ENCODE data around the gene MEF2C. TPM values are rescaled to one million over a fixed set of nuclear protein-coding genes. Genes with fewer than 3 reads are reported as not detected.
A peak's percentile ranks its signal among the peaks of the same experiment; 100 is the strongest.

Gene MEF2C
- total RNA-seq, 2 donors from 2014 or later = 0.64 to 0.86 TPM

DNA sequence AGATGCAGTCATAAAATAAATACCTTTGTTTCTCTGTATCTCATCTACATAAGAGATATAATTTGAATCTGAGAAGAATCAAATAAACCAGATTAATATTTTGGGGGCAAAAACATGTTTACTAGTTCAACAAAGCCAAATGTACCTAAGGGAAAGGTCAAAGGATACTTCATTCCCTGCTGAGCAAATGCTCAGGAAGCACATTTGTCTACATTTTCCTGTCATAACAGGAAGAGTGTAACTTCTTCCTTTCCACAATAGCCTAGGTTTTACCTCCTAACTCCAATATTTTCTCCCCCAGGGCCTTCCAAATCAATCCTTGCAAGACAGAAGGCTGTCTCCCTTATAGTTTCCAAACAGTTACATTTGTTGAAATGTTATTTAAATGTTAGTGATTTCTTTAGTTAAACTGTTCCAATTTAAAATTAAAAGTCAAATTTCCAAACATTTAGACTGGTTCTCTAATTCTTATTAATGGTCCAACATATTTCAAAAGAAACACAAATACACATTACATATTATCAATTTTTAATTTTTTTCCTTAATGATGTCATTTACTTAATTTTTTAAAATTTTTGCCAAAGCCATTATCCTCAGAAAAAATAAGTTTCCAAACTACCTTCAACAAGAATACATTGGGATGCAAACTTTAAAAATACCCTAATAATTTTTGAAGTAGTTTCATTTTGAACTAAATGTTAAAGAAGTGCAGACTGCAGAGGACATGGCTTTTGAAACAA, 67.8 kb downstream of the MEF2C start:
- no peaks in the 10 kb centered on the region for H3K9me3 ChIP-seq (ENCODE audit: control insufficient read depth, low read length)
- Mint-ChIP-seq H3K9me3 (no peaks in the 10 kb centered on the region), H3K4me3 (no peak overlapping the region), H3K4me1 (peaks cover 19% of the 10 kb centered on the region), H3K36me3 (ENCODE audit: low read depth) (no peaks in the 10 kb centered on the region), H3K27me3 (ENCODE audit: insufficient read depth) (no peaks in the 10 kb centered on the region), H3K27ac (peak overlapping the region; percentile 56)
- H3K27ac ChIP-seq (ENCODE audit: low read depth, low read length) = peak overlapping the region; percentile 6
- no peaks in the 10 kb centered on the region for H3K36me3 ChIP-seq (ENCODE audit: control insufficient read depth, insufficient read depth, low read length)
- TF ChIP-seq, protein P1, sequence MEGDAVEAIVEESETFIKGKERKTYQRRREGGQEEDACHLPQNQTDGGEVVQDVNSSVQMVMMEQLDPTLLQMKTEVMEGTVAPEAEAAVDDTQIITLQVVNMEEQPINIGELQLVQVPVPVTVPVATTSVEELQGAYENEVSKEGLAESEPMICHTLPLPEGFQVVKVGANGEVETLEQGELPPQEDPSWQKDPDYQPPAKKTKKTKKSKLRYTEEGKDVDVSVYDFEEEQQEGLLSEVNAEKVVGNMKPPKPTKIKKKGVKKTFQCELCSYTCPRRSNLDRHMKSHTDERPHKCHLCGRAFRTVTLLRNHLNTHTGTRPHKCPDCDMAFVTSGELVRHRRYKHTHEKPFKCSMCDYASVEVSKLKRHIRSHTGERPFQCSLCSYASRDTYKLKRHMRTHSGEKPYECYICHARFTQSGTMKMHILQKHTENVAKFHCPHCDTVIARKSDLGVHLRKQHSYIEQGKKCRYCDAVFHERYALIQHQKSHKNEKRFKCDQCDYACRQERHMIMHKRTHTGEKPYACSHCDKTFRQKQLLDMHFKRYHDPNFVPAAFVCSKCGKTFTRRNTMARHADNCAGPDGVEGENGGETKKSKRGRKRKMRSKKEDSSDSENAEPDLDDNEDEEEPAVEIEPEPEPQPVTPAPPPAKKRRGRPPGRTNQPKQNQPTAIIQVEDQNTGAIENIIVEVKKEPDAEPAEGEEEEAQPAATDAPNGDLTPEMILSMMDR (conservative IDR thresholded peaks at IDR 0.05) = no peak
- DNase-seq = no peak
- H3K4me3 ChIP-seq (ENCODE audit: low read length) = no peak overlapping the region
- H3K27me3 ChIP-seq (ENCODE audit: control insufficient read depth, insufficient read depth, low read length, poor library complexity, severe bottlenecking) = no peaks in the 10 kb centered on the region
- no peak overlapping the region for H3K9ac ChIP-seq (ENCODE audit: extremely low read depth, low read length, poor library complexity, severe bottlenecking)
- no peaks in the 10 kb centered on the region for H3K4me1 ChIP-seq (ENCODE audit: control insufficient read depth, insufficient read depth, low read length)

GRCh38 chr5:88813805-88814575, 69.0 kb downstream of the MEF2C start:
- no peak overlapping the region for H3K4me3 Mint-ChIP-seq
- Histone ChIP-seq H3K9me3 (ENCODE audit: control insufficient read depth, low read length) (no peaks in the 10 kb centered on the region), H3K4me1 (ENCODE audit: control insufficient read depth, insufficient read depth, low read length) (no peaks in the 10 kb centered on the region), H3K27ac (ENCODE audit: low read depth, low read length) (peak overlapping the region; percentile 6), H3K4me3 (ENCODE audit: low read length) (no peak overlapping the region), H3K27me3 (ENCODE audit: control insufficient read depth, insufficient read depth, low read length, poor library complexity, severe bottlenecking) (no peaks in the 10 kb centered on the region), H3K36me3 (ENCODE audit: control insufficient read depth, insufficient read depth, low read length) (no peaks in the 10 kb centered on the region), H3K9ac (ENCODE audit: extremely low read depth, low read length, poor library complexity, severe bottlenecking) (no peak overlapping the region)
- H3K36me3 Mint-ChIP-seq (ENCODE audit: low read depth) = no peaks in the 10 kb centered on the region
- H3K9me3 Mint-ChIP-seq = no peaks in the 10 kb centered on the region
- peaks cover 19% of the 10 kb centered on the region for H3K4me1 Mint-ChIP-seq
- 61 to 83% methylated on average over 13 to 17 of the region's 17 CpGs for WGBS, 2 experiments (ENCODE audit: insufficient coverage in 1 of 2, insufficient read length in 1 of 2)
- no peaks in the 10 kb centered on the region for H3K27me3 Mint-ChIP-seq (ENCODE audit: insufficient read depth)
- no peak for DNase-seq
- H3K27ac Mint-ChIP-seq = no peak overlapping the region
- TF ChIP-seq, protein P1 (conservative IDR thresholded peaks at IDR 0.05) = no peak

DNA sequence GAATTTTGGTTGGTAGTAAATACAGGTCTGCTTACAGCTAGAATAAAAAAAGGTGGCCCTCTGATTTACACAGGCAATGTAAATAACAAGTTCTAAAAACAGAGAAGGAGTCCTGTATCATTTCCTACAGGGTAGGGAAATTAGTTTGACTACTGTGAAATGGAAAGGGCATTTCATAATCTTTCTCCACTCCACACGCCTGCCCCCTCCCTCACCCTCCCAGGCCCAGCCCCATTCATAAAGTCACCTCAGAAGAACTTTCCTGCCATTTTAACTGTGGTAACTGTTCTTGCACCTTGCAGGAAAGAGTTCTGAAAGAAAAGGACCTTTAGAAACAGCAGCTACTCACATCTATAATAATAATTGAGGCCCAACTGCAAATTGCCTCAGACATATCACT, 69.7 kb downstream of the MEF2C start:
- H3K36me3 Mint-ChIP-seq (ENCODE audit: low read depth) = no peaks in the 10 kb centered on the region
- H3K9ac ChIP-seq (ENCODE audit: extremely low read depth, low read length, poor library complexity, severe bottlenecking) = no peak overlapping the region
- no peaks in the 10 kb centered on the region for H3K4me1 ChIP-seq (ENCODE audit: control insufficient read depth, insufficient read depth, low read length)
- no peak for DNase-seq
- no peaks in the 10 kb centered on the region for H3K9me3 ChIP-seq (ENCODE audit: control insufficient read depth, low read length)
- no peak overlapping the region for H3K4me3 ChIP-seq (ENCODE audit: low read length)
- WGBS, 2 experiments (ENCODE audit: insufficient coverage in 1 of 2, insufficient read length in 1 of 2) = 93% methylated on average over 1 of the region's 1 CpG; no CpG with 5 or more reads in 1 of the 2 experiments
- no peaks in the 10 kb centered on the region for H3K27me3 Mint-ChIP-seq (ENCODE audit: insufficient read depth)
- no peak overlapping the region for H3K27ac Mint-ChIP-seq
- no peaks in the 10 kb centered on the region for H3K36me3 ChIP-seq (ENCODE audit: control insufficient read depth, insufficient read depth, low read length)
- no peaks in the 10 kb centered on the region for H3K9me3 Mint-ChIP-seq
- H3K27me3 ChIP-seq (ENCODE audit: control insufficient read depth, insufficient read depth, low read length, poor library complexity, severe bottlenecking) = no peaks in the 10 kb centered on the region
- H3K4me3 Mint-ChIP-seq = no peak overlapping the region
- no peak overlapping the region for H3K27ac ChIP-seq (ENCODE audit: low read depth, low read length)
- H3K4me1 Mint-ChIP-seq = peaks cover 19% of the 10 kb centered on the region
- TF ChIP-seq, protein P1 (conservative IDR thresholded peaks at IDR 0.05) = no peak
